Measurements from ENCODE around the gene MESP1. TPM values are rescaled to one million over a fixed set of nuclear protein-coding genes. Genes with fewer than 3 reads are reported as not detected.

Gene MESP1
- total and polyA plus RNA-seq, 2 experiments from 2014 or later: 0.50 to 2.7 TPM

DNA sequence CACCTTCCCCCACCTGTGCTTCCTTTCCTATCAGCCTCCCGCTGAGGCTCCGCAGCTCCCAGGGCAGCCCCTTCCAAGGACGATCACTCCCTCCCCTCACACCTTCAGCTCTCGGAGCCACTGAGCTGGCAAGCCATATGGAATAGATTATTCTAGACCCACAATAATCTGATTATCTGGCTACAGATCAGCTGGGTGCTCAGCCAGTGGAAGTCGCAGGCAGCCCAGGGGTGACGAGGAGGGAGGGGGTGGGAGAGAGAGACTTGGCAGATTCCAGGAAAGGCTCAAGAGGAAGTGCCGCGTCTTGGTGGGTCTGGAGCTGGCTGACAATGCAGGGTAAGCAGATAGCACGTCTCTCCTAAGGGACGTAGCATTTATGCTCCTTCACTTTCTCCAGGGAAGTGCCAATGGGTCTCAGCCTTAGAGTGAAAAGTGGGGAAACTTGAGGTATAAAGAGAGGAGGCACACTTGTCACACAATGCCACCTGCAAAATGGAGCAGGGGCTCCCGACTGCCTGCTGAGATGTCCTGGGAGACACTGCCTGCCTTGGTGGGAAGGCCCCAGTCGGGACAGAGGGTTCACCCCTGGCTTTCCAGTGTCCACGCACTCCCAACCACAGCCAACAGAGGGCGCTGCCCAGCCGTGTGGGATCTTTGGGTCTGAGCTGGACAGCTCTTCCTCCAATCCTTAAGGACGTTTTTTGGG lies 9.4 kb upstream of the MESP1 start:
- no peaks in the 10 kb centered on the region for H4K20me1 ChIP-seq (ENCODE audit: insufficient read depth, poor library complexity, severe bottlenecking)
- H3K79me2 ChIP-seq: no peaks in the 10 kb centered on the region
- no peak overlapping the region for H3K4me2 ChIP-seq
- peaks cover 10% of the 10 kb centered on the region for H3K4me1 ChIP-seq (ENCODE audit: insufficient read depth)
- no peaks in the 10 kb centered on the region for H3K9me2 ChIP-seq (replicated peaks; ENCODE audit: insufficient read depth)
- no peak overlapping the region for H3K4me3 ChIP-seq
- no peak overlapping the region for H2AFZ ChIP-seq
- WGBS (ENCODE audit: low lambda C conversion rate, missing lambda C conversion rate): 34% methylated on average over 16 of the region's 16 CpGs
- no peaks in the 10 kb centered on the region for H3K36me3 ChIP-seq (replicated peaks; ENCODE audit: insufficient read depth, low read depth)
- peak; percentile 86 for DNase-seq (ENCODE audit: low spot score)
- no peak overlapping the region for H3K27ac ChIP-seq
- no peaks in the 10 kb centered on the region for H3K27me3 ChIP-seq
- H3K9me3 ChIP-seq (ENCODE audit: low read depth): no peaks in the 10 kb centered on the region
- TF ChIP-seq, protein P1, sequence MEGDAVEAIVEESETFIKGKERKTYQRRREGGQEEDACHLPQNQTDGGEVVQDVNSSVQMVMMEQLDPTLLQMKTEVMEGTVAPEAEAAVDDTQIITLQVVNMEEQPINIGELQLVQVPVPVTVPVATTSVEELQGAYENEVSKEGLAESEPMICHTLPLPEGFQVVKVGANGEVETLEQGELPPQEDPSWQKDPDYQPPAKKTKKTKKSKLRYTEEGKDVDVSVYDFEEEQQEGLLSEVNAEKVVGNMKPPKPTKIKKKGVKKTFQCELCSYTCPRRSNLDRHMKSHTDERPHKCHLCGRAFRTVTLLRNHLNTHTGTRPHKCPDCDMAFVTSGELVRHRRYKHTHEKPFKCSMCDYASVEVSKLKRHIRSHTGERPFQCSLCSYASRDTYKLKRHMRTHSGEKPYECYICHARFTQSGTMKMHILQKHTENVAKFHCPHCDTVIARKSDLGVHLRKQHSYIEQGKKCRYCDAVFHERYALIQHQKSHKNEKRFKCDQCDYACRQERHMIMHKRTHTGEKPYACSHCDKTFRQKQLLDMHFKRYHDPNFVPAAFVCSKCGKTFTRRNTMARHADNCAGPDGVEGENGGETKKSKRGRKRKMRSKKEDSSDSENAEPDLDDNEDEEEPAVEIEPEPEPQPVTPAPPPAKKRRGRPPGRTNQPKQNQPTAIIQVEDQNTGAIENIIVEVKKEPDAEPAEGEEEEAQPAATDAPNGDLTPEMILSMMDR (IDR thresholded peaks at IDR 0.05; ENCODE audit: poor library complexity): peak; percentile 93
- TF ChIP-seq EZH2phosphoT487 (IDR thresholded peaks at IDR 0.05; ENCODE audit: low read depth, severe bottlenecking, unreplicated experiment) (no peak), EZH2 (IDR thresholded peaks at IDR 0.05; ENCODE audit: borderline replicate concordance) (no peak)

- no peak for DNase-seq (ENCODE audit: low spot score)
- WGBS (ENCODE audit: low lambda C conversion rate, missing lambda C conversion rate): 97% methylated on average over 3 of the region's 3 CpGs
- Histone ChIP-seq H3K36me3 (replicated peaks; ENCODE audit: insufficient read depth, low read depth) (no peaks in the 10 kb centered on the region), H4K20me1 (ENCODE audit: insufficient read depth, poor library complexity, severe bottlenecking) (no peaks in the 10 kb centered on the region), H3K9me3 (ENCODE audit: low read depth) (no peaks in the 10 kb centered on the region), H3K27ac (no peak overlapping the region), H3K9me2 (replicated peaks; ENCODE audit: insufficient read depth) (no peaks in the 10 kb centered on the region), H3K4me1 (ENCODE audit: insufficient read depth) (peaks cover 10% of the 10 kb centered on the region), H3K79me2 (no peaks in the 10 kb centered on the region), H2AFZ (no peak overlapping the region), H3K4me3 (no peak overlapping the region), H3K4me2 (no peak overlapping the region), H3K27me3 (no peaks in the 10 kb centered on the region)
- TF ChIP-seq, protein P1 (IDR thresholded peaks at IDR 0.05; ENCODE audit: poor library complexity): no peak
- TF ChIP-seq EZH2phosphoT487 (IDR thresholded peaks at IDR 0.05; ENCODE audit: low read depth, severe bottlenecking, unreplicated experiment): no peak
- no peak for TF ChIP-seq EZH2 (IDR thresholded peaks at IDR 0.05; ENCODE audit: borderline replicate concordance)
Measured at GRCh38 chr15:89759835-89760234, 8.8 kb upstream of the MESP1 start.

DNA sequence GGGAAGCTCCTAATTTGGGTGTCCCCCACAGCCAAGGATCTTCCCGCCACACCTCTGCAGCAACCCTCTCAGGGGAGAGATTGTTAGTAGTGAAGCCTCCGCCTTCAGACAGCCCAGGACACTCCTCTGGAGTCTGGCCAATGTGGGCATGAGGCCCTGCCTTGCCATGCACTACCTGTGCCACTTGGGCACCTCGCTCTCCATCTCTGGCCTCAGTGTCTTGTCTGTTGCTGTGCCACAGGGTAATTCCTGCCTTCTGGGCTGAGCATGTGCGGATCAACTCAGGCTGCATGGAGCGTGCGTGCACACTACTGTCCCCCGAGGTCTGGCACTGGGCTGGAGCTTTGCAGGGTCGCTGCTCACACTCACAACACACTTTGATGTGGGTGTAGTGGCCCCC lies 7.9 kb upstream of the MESP1 start:
- no peaks in the 10 kb centered on the region for H3K79me2 ChIP-seq
- H3K4me1 ChIP-seq (ENCODE audit: insufficient read depth): peaks cover 10% of the 10 kb centered on the region
- WGBS (ENCODE audit: low lambda C conversion rate, missing lambda C conversion rate): 96% methylated on average over 8 of the region's 8 CpGs
- no peak overlapping the region for H3K27ac ChIP-seq
- H3K4me2 ChIP-seq: no peak overlapping the region
- H3K36me3 ChIP-seq (replicated peaks; ENCODE audit: insufficient read depth, low read depth): no peaks in the 10 kb centered on the region
- no peaks in the 10 kb centered on the region for H3K27me3 ChIP-seq
- no peaks in the 10 kb centered on the region for H4K20me1 ChIP-seq (ENCODE audit: insufficient read depth, poor library complexity, severe bottlenecking)
- no peak for TF ChIP-seq EZH2phosphoT487 (IDR thresholded peaks at IDR 0.05; ENCODE audit: low read depth, severe bottlenecking, unreplicated experiment)
- TF ChIP-seq EZH2 (IDR thresholded peaks at IDR 0.05; ENCODE audit: borderline replicate concordance): no peak
- TF ChIP-seq, protein P1 (IDR thresholded peaks at IDR 0.05; ENCODE audit: poor library complexity): no peak
- DNase-seq (ENCODE audit: low spot score): no peak
- H2AFZ ChIP-seq: no peak overlapping the region
- no peak overlapping the region for H3K4me3 ChIP-seq
- H3K9me3 ChIP-seq (ENCODE audit: low read depth): no peaks in the 10 kb centered on the region
- no peaks in the 10 kb centered on the region for H3K9me2 ChIP-seq (replicated peaks; ENCODE audit: insufficient read depth)
